GM12873 (cell line): ENCODE measurements around the gene MBTPS2.

ENCODE experiments used
- TF ChIP-seq, protein P1 (sequence below): IDR thresholded peaks from 2 replicates; pipeline ENCODE4 v1.5.1; 2012; ENCODE audit warnings: low read depth, mild to moderate bottlenecking, moderate library complexity, low read length, control low read depth; ENCODE audit not compliant: insufficient read depth; ENCODE audit errors: missing control alignments

Gene MBTPS2

DNA sequence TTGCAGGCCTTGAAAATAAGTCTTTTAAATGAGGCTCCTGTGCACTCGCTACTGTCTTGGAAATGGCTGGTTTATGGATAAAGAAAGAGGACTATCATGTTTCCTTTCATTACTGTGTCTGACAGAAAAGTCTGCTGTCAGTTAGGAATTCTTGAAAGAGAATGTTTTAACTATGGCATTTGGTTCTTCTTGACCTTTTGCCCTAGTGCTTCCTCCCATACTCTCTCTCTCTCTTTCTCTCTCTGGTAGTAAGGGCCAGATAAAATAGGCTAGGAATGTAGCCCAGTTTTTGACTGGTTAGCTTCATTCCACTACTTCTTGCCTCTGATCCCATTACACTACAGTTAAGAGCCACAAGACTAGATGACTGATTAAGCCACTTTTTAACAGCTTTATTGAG is 46.2 kb downstream of the MBTPS2 start:
- TF ChIP-seq, protein P1, sequence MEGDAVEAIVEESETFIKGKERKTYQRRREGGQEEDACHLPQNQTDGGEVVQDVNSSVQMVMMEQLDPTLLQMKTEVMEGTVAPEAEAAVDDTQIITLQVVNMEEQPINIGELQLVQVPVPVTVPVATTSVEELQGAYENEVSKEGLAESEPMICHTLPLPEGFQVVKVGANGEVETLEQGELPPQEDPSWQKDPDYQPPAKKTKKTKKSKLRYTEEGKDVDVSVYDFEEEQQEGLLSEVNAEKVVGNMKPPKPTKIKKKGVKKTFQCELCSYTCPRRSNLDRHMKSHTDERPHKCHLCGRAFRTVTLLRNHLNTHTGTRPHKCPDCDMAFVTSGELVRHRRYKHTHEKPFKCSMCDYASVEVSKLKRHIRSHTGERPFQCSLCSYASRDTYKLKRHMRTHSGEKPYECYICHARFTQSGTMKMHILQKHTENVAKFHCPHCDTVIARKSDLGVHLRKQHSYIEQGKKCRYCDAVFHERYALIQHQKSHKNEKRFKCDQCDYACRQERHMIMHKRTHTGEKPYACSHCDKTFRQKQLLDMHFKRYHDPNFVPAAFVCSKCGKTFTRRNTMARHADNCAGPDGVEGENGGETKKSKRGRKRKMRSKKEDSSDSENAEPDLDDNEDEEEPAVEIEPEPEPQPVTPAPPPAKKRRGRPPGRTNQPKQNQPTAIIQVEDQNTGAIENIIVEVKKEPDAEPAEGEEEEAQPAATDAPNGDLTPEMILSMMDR: no peak

- TF ChIP-seq, protein P1: no peak
Observed at GRCh38 chrX:21905313-21905712, 65.9 kb downstream of the MBTPS2 start.

DNA sequence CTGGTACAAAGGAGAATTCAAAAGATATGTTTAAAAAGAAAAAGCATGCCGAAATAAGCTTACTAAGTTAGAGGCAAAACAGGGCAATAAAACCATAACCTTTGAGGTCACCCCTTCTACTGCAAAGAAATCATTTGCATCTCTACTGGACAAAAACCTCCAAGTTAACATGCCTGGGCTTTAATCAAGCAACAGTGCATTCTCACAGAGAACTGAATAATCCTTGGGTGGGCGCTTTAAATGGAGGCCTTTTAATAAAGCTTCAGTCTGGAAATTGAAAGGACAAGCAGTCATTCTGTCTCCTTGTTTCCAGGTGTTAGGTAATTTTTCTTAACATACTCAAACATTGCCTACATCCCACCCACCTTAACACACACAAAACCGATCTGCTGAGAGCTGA is 66.5 kb downstream of the MBTPS2 start:
- TF ChIP-seq, protein P1: no peak

GRCh38 chrX:21907260-21907659 is 67.8 kb downstream of the MBTPS2 start:
- TF ChIP-seq, protein P1: no peak

DNA sequence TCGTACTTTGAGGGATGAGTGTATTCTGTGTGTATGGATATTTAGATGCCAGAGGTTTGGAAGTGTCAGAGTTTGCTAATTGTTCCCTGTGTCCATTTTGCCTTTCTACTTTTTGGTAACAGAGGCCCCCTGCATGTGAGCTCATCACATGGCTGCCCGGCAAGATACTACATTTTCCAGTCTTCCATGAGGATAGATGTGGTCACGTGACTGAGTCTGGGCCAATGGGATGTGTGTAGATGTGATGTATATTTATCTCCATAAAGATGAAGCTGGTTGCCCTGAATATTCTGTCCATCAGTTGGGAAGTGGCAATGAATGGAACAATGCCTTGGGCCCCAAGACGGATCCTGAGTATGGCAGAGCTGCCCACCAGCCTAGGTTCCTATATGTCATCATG is 72.1 kb downstream of the MBTPS2 start:
- TF ChIP-seq, protein P1: no peak

DNA sequence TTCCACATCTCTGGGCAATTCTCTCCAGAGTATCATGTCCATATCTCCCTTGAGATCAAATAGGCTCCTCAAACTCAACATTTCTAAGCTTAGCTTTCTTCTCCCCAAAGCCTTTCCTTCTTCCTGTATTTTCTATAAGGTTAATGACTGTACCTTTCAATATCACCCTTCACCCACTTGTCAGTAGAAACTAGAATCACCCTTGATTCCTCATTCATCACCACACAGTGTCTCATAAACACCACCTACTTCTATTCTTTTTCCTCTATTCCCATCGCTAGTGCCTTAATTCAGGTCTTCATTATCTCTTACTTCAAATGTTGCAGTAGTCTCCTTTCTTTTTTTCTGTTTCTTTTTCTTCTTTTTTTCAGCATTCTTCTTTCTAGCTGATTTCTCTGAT is 72.8 kb downstream of the MBTPS2 start:
- TF ChIP-seq, protein P1: no peak

- TF ChIP-seq, protein P1: no peak
Observed at GRCh38 chrX:21912989-21913388, 73.6 kb downstream of the MBTPS2 start.
